Measurements from ENCODE around the gene OPRL1. TPM values are rescaled to one million over a fixed set of nuclear protein-coding genes. Genes with fewer than 3 reads are reported as not detected.

The OPRL1 gene
- total RNA-seq, 1 donor, result 0.72 TPM

DNA sequence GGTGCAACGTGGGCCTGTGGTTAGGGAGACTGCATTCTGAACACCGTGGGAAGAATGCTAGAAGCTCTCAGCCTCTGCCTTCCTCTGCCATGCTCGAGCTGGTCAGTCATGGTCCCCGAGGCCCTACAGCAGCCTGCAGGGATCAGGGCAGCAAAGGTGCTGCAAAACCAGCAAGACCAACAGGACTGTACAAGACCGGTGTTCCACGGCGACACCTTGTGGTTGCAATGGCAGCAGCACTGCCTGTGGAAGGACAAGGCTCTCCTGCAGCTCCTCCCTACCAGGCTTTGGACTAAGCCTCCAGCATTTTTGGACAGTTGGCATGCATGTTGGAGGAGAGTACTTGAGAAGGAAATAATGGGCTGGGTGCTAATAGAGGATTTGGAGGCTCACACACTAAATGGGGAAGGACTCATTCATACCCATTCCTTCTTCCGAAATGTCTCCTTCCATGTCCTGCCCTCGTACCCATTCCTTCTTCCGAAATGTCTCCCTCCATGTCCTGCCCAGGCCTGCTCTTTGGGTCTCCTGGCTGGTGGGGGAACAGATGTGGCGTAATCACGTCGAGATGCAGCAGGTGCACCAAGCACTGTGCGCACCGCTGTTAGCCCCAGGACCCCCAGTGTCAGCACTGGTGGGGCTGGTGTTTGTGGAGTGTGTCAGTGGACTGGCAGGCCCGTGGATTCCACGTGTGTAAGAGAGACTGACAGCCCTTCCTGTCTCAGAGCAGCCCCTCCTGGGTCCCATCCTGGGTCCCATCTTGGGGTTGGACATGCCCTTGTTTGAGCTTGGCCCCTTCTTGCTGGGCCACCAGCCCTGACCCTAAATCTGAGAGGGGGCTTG is 65.8 kb downstream of the OPRL1 start:
- Histone ChIP-seq H3K36me3 (ENCODE audit: insufficient read depth, low read length) (no peaks in the 10 kb centered on the region), H3K27me3 (ENCODE audit: insufficient read depth, low read length) (peaks cover 6% of the 10 kb centered on the region), H2AFZ (ENCODE audit: low read length) (no peak overlapping the region), H3K4me2 (ENCODE audit: insufficient read depth, low read length) (no peak overlapping the region), H3K4me3 (ENCODE audit: insufficient read depth, low read length) (no peak overlapping the region), H3K9me3 (ENCODE audit: low read depth, low read length) (peaks cover 7% of the 10 kb centered on the region), H3K79me2 (ENCODE audit: insufficient read depth, low read length) (no peaks in the 10 kb centered on the region), H4K20me1 (ENCODE audit: insufficient read depth, low read length) (peaks cover 4% of the 10 kb centered on the region), H3K27ac (ENCODE audit: low read depth, low read length) (no peak overlapping the region), H3K4me1 (ENCODE audit: insufficient read depth, low read length) (no peaks in the 10 kb centered on the region)
- DNase-seq (ENCODE audit: insufficient read length, low spot score, missing footprints), result peak; percentile 51
- TF ChIP-seq, protein P1, sequence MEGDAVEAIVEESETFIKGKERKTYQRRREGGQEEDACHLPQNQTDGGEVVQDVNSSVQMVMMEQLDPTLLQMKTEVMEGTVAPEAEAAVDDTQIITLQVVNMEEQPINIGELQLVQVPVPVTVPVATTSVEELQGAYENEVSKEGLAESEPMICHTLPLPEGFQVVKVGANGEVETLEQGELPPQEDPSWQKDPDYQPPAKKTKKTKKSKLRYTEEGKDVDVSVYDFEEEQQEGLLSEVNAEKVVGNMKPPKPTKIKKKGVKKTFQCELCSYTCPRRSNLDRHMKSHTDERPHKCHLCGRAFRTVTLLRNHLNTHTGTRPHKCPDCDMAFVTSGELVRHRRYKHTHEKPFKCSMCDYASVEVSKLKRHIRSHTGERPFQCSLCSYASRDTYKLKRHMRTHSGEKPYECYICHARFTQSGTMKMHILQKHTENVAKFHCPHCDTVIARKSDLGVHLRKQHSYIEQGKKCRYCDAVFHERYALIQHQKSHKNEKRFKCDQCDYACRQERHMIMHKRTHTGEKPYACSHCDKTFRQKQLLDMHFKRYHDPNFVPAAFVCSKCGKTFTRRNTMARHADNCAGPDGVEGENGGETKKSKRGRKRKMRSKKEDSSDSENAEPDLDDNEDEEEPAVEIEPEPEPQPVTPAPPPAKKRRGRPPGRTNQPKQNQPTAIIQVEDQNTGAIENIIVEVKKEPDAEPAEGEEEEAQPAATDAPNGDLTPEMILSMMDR (IDR thresholded peaks at IDR 0.05; ENCODE audit: extremely low read depth, low read depth, low read length), result no peak

DNA sequence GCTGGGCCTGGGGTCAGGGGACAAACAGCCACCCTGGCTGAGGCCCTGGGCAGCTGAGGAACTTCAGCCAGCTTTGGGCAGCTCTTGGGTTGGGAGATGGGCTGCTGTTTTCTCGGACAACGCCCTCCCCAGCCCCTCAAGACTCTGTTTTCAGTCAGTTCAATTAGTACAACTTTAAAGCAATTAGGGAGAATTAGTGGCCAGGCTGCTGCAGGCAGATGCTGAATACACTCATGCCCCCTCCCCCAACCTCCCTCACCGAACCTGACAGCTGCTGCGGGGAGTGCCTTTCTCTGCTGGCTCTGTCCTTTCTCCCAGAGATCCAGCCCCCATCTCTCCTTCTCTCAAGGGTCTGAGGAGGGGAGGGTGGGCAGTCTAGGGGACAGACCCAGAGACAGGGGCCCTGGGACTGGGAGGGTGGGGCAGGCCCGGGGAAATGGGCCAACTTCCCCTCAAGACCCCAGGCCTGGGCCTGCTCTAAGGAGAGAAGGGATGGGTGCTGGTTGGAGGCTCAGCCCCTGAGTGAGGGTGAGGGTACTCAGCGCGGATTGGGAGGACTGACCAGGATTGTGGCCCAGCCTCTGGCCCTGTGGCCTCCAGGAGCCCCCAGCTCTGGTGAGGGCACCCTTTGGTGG is 66.5 kb downstream of the OPRL1 start:
- H3K27me3 ChIP-seq (ENCODE audit: insufficient read depth, low read length), result peaks cover 6% of the 10 kb centered on the region
- peaks cover 4% of the 10 kb centered on the region for H4K20me1 ChIP-seq (ENCODE audit: insufficient read depth, low read length)
- H3K4me3 ChIP-seq (ENCODE audit: insufficient read depth, low read length), result no peak overlapping the region
- H3K27ac ChIP-seq (ENCODE audit: low read depth, low read length), result no peak overlapping the region
- no peaks in the 10 kb centered on the region for H3K4me1 ChIP-seq (ENCODE audit: insufficient read depth, low read length)
- H3K4me2 ChIP-seq (ENCODE audit: insufficient read depth, low read length), result no peak overlapping the region
- H3K36me3 ChIP-seq (ENCODE audit: insufficient read depth, low read length), result no peaks in the 10 kb centered on the region
- H3K9me3 ChIP-seq (ENCODE audit: low read depth, low read length), result peaks cover 7% of the 10 kb centered on the region
- no peak overlapping the region for H2AFZ ChIP-seq (ENCODE audit: low read length)
- TF ChIP-seq, protein P1 (IDR thresholded peaks at IDR 0.05; ENCODE audit: extremely low read depth, low read depth, low read length), result no peak
- peak; percentile 69 for DNase-seq (ENCODE audit: insufficient read length, low spot score, missing footprints)
- H3K79me2 ChIP-seq (ENCODE audit: insufficient read depth, low read length), result no peaks in the 10 kb centered on the region

DNA sequence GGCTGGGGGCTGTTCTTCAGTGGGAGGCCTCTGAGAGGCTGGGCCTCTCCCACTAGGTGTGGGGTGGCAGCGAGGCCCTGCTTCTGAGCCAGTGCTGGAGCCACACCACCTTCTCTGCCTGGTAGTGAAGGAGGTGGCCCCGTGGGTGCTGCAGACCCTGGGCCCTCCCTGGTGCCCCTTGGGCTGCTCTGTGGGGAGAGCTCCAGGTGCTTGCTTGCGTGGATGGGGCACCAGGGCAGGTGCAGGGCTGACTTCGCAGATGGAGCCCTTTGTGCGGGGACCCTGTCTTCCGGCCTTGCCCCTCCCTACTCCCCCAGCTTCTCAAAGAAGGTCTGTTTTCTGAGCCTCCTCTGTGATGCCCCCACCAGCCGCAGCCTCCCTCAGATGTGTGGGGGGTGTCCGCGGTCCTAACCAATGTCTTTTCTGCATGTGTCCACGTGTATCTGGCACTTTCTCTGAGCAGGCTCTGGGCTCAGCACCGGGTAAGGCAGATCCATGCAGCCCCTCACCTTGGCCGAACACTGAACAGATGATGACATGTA is 67.1 kb downstream of the OPRL1 start:
- peaks cover 6% of the 10 kb centered on the region for H3K27me3 ChIP-seq (ENCODE audit: insufficient read depth, low read length)

More for the DNA sequence above, 67.1 kb downstream of the OPRL1 start:
- no peaks in the 10 kb centered on the region for H3K79me2 ChIP-seq (ENCODE audit: insufficient read depth, low read length)
- no peaks in the 10 kb centered on the region for H3K36me3 ChIP-seq (ENCODE audit: insufficient read depth, low read length)
- H3K9me3 ChIP-seq (ENCODE audit: low read depth, low read length), result peaks cover 7% of the 10 kb centered on the region
- H3K4me2 ChIP-seq (ENCODE audit: insufficient read depth, low read length), result no peak overlapping the region
- H4K20me1 ChIP-seq (ENCODE audit: insufficient read depth, low read length), result peaks cover 4% of the 10 kb centered on the region
- no peak overlapping the region for H3K4me3 ChIP-seq (ENCODE audit: insufficient read depth, low read length)
- no peak overlapping the region for H3K27ac ChIP-seq (ENCODE audit: low read depth, low read length)
- no peaks in the 10 kb centered on the region for H3K4me1 ChIP-seq (ENCODE audit: insufficient read depth, low read length)
- TF ChIP-seq, protein P1 (IDR thresholded peaks at IDR 0.05; ENCODE audit: extremely low read depth, low read depth, low read length), result no peak
- DNase-seq (ENCODE audit: insufficient read length, low spot score, missing footprints), result peak; percentile 64
- H2AFZ ChIP-seq (ENCODE audit: low read length), result no peak overlapping the region

Data from osteoblast (primary cell).